ENCODE measurements around the gene HECTD3.
"Not testable (repeated sequence)": the region's sequence is repeated elsewhere in the genome, so short reads cannot be mapped to it uniquely, and the experiment has no call there.

Gene HECTD3

DNA sequence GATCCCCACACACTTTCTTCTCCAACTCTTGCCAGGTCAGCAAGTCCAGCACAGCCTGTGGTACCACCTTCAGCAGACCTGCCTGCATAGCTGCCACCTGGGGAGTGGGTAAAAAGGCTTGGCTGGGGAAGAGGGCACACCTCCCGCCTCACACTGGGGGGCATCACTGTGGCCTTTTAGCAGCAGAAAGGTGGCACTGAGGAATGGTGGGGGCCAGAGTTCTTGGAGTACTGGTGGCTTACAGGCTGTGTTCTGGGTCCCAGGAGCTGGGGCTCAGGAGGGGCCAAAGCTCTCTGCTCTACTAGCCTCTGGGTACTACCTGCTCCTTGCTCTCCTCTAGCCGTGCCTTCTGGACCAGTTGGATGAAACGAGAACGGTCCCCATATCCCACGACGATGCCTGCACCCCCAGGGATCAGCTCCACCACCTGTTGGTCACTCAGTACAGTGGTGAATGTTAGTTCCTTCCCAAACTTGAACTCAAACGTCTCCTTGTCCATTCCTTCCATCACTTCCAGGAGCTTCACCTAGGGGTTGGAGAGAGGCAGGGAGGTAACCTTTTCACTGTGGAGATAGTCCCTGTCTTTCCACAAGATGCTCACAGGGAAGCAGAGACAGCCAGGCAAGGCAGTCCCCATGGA lies 6.7 kb downstream of the HECTD3 start:
- no peak for TF ChIP-seq CTCF (IDR thresholded peaks at IDR 0.05; ENCODE audit: insufficient read depth, low read depth, low read length, missing control alignments)
- no peak overlapping the region for H3K4me3 ChIP-seq (ENCODE audit: low read depth, low read length)
- DNase-seq (ENCODE audit: low read depth): no peak

DNA sequence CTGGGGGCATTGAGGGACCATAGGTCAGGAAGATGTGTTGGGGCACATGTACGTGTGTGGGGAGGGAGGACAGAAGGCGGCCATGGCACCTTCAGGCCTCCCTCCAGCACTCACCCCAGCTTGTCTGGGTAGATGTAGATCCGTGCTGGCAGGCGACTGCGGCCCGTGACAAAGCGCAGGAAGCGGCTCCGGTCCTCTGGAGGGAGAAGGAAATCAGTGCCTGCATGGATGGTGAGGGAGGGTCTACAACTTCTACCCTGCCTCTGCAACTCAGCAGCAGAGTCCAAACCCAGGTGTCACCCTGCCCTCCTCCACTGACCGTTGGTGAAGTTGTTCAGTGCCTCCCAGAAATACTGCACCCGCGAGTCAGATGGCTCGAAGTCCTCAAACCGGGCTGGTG lies 7.4 kb downstream of the HECTD3 start:
- TF ChIP-seq CTCF (IDR thresholded peaks at IDR 0.05; ENCODE audit: insufficient read depth, low read depth, low read length, missing control alignments): no peak
- no peak for DNase-seq (ENCODE audit: low read depth)
- H3K4me3 ChIP-seq (ENCODE audit: low read depth, low read length): no peak overlapping the region

DNA sequence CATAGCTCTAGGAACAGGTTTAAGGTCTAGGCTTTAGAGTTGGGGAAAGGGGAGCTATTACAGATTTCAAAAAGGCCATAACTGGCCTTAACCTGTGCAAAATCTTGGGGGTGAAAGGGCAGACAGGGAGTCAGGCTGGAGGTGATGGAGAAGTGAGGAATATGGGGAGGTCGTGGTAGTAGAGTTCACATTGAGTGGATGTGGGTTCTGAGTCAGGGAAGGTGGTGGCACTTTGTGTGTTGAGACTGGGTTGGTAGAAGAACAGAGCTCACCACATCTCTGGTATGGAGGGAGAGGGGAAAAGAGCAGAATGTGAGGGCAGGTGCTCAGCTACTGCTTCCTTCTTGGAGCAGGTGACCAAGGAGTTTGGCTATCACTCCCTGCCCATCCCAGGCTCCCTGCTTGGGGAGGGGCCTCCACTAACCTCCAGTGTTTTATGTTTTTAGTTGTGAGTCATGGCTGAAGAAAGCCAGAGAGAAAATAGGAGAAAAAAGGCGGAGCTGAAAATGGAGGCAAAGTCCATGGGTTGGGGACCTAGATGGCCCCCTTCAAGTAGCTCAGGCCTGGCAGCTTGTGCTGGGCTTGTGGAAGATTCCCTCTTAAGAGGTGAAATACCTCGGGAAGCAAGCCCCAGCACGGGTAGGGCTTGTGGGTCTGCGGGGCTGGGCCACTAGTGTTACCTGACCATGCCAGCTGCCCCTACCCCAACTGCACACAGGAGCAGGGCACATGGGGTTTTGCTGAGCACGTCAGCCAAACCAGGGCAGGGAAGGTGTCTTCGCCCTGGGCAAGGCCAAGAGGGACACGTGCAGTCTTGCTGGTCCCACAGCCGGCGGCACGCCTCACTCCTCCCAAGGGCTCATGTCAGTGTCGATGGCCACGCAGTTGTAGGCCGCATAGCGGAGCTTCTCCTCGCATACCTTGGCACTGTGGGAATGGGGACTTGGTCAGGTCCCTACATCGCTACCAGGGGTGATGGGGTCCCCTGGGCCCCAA lies 8.2 kb downstream of the HECTD3 start:
- no peak overlapping the region for H3K4me3 ChIP-seq (ENCODE audit: low read depth, low read length)
- no peak for TF ChIP-seq CTCF (IDR thresholded peaks at IDR 0.05; ENCODE audit: insufficient read depth, low read depth, low read length, missing control alignments)
- DNase-seq (ENCODE audit: low read depth): no peak

DNA sequence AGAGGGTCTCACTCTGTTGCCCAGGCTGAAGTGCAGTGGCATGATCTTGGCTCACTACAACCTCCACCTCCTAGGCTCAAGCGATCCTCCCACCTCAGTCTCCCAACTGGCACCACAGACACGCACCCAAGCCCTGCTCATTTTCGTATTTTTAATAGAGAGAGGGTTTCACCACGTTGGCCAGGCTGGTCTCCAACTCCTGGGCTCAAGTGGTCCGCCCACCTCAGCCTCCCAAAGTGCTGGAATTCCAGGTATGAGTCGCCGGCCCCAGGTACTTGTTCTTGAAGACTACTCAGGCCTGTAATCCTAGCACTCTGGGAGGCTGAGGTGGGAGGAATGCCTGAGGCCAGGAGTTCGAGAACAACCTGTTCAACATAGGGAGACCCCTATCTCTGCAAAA lies 9.5 kb downstream of the HECTD3 start:
- not testable (repeated sequence) for DNase-seq (ENCODE audit: low read depth); H3K4me3 ChIP-seq (ENCODE audit: low read depth, low read length)

DNA sequence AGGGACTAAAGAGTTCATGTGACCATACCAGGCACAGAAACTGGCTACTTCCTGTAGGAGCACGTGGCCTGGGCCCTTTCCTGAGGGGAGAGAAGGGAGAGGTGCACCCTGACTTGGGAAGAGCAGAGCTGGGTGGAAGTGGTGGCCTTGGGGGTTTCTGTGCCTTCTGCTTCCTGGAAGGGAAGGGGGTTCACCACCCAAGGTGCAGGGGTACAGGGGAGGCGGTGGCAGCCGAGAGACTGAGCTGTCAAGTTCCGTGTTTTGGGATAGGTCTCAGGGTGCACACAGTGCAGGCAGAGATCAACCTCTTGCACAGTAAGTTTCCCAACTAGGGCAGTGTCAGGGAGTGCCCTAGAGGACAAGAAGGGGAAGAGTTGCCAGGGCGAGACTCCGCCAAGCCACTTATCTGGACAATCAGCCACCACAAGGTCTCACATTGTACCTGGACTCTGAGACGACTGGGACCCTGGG lies 10.1 kb downstream of the HECTD3 start:
- no peak overlapping the region for H3K4me3 ChIP-seq (ENCODE audit: low read depth, low read length)
- DNase-seq (ENCODE audit: low read depth): no peak
- no peak for TF ChIP-seq CTCF (IDR thresholded peaks at IDR 0.05; ENCODE audit: insufficient read depth, low read depth, low read length, missing control alignments)

DNA sequence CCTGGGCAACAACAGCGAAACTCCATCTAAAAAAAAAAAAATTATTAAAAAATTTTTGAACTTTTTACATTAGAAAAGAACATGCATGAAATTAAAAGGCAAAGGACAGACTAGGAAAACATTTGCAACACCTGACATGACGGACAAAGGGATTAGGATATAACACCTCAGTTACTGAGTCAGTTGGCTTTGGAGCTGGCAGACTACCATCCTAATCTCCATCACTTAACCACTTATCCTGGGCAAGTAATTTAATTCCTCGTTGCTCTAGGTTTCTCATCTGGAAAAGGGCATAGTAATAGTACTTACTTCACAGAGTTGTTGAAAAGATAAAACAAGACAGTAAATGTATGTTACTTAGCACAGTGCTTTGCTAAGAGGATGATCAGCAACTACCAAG lies 11.9 kb downstream of the HECTD3 start:
- TF ChIP-seq CTCF (IDR thresholded peaks at IDR 0.05; ENCODE audit: insufficient read depth, low read depth, low read length, missing control alignments): no peak
- no peak overlapping the region for H3K4me3 ChIP-seq (ENCODE audit: low read depth, low read length)
- DNase-seq (ENCODE audit: low read depth): no peak

DNA sequence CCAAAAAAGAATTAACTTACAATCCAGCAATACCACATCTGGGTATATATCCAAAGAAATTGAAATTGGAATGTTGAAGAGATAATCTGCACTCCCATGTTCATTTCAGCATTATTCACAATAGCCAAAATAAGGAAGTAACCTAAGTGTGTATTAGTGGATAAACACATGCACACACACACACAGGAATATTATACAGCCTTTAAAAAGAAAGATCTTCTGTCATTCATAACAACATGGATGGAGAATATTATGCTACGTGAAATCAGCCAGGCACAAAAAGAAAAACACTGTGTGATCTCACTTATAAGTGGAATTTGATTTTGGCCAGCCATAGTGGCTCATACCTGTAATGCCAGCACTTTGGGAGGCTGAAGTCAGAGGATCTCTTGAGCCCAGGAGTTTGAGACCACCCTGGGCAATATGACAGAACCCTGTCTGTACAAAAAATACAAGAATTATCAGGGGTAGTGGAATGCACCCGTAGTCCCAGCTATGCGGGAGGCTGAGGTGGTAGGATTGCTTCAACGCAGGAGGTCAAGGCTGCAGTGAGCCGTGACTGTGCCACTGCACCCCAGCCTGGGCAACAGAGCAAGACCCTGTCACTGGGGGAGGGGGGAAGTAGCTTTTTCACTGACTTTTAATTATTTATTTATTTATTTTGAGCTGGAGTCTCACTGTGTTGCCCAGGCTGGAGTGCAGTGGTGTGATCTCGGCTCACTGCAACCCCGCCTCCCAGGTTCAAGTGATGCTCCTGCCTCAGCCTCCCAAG lies 15.5 kb downstream of the HECTD3 start:
- no peak for TF ChIP-seq CTCF (IDR thresholded peaks at IDR 0.05; ENCODE audit: insufficient read depth, low read depth, low read length, missing control alignments)

More for the DNA sequence above, 15.5 kb downstream of the HECTD3 start:
- DNase-seq (ENCODE audit: low read depth): no peak
- no peak overlapping the region for H3K4me3 ChIP-seq (ENCODE audit: low read depth, low read length)
